Measurements from ENCODE around the gene CADM4.

DNA sequence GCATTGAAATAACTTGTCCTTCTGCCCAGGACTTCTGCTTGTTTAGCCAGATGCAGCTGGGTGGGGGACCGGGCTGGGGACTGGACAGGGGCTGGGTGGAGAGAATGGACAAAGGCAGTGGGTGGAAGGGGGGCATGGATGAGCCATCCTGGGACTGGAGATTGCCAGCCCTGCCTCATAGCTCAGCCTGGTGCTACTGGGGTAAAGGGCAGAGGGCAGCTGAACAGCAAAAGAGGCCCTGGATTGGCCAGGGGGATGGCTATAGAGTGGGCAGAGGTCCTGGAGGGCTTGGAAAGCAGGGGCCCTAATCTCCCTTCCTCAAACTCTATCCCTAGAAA is 48.0 kb upstream of the CADM4 start:
- TF ChIP-seq CTCF (optimal IDR thresholded peaks at IDR 0.05 in 1 of 3, IDR thresholded peaks at IDR 0.05 in 1 of 3, conservative IDR thresholded peaks at IDR 0.05 in 1 of 3; ENCODE audit: extremely low read depth in 1 of 3, insufficient read depth in 2 of 3, low read length in 3 of 3) (no peak), EZH2 (IDR thresholded peaks at IDR 0.05; ENCODE audit: low read length) (no peak)

Data from keratinocyte (primary cell).